ENCODE measurements around the gene MZT2B.
"Not testable (repeated sequence)": the region's sequence is repeated elsewhere in the genome, so short reads cannot be mapped to it uniquely, and the experiment has no call there.

The MZT2B gene

DNA sequence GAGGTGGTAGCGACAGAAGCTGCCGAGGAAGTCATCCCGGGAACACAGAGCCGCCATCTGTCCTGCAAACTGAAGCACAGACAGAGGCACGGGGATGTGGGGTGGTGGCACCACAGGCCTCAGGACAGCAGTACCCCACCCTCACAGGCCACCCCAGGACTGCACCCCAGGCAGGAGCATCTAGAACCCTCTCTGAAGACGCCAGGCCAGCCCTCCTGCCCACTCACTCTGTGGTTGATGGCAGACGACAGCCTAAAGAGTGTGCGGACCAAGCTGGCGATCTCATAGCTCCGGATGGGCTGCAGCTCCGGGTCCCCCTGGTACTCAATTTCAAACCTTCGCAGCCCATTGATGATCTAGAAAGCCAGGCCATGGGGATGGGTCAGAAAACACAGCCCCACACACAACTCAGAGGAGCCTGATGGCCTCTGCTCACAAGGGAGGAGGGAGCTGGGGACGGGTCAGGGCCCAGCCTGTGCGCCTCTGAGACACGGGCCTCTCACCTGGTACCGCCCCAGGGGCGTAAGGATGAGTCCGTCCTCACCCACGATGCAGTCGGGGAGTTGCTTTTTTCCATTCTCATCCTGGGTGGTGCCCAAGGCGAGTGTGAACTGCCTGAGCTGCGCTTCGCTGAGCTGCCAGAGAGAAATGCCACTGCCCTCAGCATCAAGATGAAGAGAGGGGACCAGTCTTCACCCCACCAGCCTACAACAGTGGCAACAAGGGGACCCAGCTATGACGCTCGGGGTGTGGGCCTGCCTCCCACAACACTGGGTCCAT is 29.1 kb upstream of the MZT2B start:
- no peak for DNase-seq

- DNase-seq = not testable (repeated sequence)
Observed at GRCh38 chr2:130153721-130154422, 28.2 kb upstream of the MZT2B start.

DNA sequence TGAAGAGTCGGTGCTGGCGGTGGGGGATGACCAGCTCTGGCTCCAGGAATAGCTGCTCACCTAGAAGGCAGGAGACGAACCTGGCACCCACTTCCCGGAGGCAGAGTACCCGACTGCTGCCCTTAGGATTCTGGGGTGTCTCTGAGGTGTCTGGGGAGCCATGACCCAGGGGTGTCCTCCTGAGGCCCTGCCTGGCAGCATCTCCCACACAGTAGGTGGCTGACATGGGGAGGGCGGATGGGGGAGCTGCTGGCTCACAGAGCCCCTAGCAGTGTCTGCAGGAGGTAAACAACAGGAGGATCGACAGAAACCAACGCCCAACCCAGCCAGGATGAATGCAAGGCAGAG is 27.7 kb upstream of the MZT2B start:
- not testable (repeated sequence) for DNase-seq

DNA sequence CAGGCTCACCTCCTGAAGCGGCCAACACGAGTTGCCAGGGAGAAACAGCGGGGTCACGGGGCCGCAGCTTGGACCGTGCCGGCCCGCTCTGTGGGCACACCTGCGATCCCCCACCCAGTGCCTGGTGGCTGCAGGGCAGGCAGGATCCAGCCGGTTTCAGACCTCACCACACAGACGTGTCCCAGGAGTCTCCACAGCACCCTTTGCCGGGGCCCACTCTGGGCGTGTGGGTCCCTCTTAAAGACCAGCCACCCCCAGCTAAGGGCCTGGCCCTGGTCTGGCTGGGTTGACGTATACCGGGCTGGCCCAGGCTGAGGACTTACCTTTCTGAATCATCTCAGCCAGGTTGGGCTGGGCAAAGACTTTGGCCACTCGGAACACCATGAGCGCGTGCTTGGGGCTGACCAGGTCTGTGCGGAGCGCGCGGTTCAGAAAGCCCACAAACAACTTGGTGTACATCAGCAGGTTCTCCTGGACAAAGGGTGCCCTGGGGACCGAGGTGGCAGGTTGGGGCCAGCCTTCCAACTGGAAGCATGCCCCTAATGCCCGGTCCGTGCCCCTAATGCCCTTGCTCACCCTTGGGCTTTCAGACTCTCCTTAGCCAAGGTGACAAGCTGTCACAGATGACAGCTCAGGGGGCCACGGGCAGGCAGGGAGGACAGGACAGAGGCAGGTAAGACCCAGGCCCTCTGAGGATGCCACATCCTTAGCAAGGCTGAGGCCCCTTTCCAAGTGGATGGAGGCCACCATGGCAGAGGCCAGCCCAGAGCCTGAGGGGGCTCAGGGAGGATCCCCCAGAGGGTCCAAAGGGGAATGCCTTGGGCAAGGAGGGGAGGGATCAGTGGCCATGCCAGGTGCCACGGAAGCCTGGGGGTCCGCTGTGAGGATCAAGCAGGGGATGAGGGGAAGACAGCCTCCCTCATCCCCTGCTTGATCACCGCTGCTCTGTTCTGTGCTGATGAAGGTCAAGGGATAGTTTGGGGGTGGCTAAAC is 27.0 kb upstream of the MZT2B start:
- no peak for DNase-seq

DNA sequence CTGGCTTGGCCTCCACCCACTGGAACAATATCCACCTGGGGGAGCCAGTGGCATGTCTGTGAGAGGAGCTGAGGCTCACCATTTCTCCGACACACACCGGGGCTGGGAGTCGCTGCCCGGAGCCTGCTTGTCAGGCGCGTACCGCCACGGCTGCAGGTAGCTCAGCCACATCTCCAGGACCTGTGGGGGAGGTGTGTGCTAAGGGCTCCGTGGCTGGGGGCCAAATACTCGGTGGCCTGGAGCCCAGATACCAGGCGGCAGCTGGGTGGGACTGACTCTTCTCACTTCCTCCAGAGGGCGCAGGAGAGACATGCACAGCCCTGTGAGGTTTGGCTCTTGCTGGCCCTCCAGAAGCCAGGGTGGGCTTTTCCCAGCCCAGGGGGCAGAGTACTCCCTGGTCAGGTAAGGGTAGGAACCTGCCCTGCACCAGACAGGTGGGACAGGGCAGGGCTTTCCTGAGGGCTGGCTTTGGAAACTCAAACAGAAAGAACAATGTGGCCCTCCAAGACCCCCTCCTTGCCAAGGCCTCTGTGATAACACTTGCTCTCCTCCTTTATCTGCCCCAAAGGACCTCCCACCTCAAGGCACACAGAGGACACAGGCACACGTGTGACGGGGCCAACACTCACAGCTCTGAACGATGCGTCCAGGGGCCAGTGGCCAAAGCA is 26.0 kb upstream of the MZT2B start:
- peak; percentile 34 for DNase-seq

DNA sequence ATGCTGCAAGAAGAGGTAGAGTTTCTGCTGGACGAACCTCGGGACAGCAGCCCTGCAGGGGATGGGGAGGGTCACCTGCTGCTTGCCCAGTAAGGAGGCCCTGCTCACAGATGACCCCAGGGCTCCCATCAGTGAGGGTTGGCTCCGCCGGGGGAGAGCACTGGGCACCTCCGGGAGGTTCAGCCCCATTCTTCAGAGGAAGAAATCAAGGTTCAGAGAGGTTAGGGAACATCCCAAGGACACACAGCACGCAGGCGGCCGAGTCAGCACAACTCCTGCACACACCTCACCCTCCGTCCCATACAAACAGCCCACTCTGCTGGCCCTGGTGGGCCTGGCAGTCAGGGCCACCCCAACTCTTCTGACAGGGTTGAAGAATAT is 25.4 kb upstream of the MZT2B start:
- DNase-seq = no peak

GRCh38 chr2:130157354-130157753 is 24.7 kb upstream of the MZT2B start:
- DNase-seq = not testable (repeated sequence)

GRCh38 chr2:130157825-130158514 is 24.1 kb upstream of the MZT2B start:
- not testable (repeated sequence) for DNase-seq

DNA sequence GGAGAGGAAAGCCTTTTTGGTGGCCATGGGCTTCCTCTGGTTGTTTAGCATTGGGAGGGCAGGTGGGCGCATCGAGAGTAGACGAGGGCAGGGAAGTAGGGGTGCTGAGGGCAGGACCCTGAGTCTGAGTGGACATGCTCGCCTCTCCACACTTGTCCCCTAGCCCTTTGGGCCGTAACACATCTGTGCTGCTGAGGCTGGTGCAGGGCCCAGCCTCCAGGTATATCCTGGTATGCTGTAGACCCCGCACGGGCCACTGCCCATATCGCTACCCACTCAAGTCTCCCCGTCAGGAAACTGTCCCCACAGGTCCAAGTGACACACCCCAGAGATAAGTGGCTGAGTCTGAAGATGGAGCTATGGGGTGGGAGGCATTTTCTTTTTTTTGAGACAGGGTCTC is 23.4 kb upstream of the MZT2B start:
- no peak for DNase-seq

GRCh38 chr2:130159376-130159775 is 22.7 kb upstream of the MZT2B start:
- not testable (repeated sequence) for DNase-seq

DNA sequence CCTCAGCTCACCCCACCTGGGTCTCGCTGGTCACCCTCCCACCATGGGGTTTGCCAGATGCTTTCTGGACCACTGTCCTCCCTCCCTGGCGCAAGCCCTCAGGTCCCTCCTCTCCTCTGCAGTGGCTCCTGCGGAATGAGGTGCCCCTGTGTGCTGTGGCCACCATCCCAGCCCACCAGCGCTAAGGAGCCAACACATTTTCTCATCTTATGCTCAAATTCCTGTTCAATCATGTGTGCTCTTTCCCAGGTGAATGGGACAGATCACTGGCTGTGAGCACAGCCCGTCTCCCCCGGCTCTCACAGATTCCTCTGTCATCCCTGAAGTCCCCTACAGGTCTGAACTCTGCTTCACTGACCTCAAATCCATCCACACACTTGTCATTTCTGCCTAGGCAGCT is 21.9 kb upstream of the MZT2B start:
- DNase-seq = no peak

DNA sequence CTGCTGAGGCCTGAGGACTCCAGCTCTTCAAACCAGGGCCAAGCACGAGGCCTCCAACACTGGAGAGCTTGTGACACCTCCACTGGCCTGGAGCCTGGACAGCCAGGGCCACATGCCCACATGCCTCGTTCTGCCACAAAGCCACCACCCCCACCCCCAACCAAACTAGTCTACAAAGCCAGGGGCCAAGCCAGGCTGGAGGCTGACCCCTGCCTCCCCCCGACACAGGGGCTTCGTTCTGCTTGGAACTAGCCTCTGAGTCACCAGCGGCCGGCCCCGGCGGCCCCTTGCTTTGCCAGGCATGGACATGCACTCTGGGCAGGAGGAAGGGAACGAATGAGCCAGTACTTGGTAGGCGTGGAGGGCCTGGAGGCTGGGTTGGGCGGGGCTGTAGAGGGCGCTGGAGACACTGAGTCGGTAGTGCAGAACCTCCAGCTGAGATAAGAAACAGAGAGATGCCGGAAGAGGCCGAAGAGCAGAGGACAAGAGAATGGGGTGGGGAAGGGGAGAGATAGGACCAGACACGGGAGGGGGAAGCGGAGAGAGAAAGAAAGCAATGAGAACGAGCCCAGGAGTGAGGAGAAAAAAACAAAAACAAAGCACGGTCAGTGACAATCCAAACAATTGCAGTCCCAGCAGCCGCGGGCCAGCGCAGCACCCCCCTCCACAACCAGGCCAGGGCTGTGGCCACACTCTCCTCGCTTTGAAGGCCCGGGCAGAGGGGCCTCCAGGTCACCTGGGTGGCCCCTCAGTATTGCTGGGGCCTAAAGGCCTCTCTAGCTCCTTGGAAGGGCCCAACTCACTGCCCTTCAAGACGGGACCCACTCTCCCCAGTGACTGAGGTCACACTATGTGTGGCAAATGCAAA is 21.0 kb upstream of the MZT2B start:
- not testable (repeated sequence) for DNase-seq

DNA sequence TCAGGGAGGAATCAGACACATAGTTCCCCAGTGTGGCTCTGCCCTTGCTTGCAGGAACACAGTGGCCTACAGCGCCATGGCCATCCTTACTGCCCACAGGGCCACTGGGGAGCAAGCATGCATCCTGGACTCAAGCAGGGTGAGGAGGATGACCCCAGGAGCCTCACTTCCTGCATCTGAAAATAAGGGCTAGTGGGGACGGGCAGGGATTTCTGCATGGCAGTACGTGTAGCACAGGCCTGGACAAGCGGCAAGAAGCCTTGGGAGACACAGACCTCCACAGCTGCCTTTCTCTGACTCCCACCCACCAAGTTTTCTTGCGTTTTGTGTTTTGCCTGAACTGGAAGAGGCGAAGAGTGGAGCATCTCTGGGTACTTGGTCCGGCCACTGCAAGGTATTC is 19.6 kb upstream of the MZT2B start:
- not testable (repeated sequence) for DNase-seq

GRCh38 chr2:130162968-130163367 is 19.1 kb upstream of the MZT2B start:
- no peak for DNase-seq

DNA sequence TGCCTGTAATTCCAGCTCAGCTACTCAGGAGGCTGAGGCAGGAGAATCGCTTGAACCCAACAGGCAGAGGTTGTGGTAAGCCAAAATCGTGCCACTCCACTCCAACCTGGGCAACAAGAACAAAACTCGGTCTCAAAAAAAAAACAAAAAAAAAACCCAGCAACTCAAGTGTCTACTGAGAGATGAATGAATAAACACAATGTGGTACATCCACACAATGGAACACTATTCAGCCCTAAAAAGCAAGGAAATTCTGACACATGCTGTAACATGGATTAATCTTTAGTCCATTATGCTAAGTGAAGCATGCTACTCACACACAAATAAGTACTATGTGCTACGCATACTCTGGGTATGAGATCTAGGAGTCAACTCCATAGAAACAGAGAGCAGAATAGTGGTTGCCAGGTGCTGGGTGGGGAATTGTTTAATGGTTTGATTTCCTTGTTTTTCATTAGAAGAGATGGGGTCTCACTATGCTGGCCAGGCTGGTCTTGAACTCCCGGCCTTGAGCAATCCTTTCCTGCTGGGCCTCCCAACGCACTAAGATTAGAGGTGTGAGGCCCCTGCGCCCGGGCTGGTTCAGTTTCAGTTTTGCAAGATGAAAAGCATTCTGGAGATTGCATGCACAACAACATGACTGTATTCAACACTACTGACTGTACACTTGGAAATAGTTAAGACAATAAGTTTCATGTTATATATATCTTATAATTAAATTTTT is 16.6 kb upstream of the MZT2B start:
- DNase-seq = no peak

DNA sequence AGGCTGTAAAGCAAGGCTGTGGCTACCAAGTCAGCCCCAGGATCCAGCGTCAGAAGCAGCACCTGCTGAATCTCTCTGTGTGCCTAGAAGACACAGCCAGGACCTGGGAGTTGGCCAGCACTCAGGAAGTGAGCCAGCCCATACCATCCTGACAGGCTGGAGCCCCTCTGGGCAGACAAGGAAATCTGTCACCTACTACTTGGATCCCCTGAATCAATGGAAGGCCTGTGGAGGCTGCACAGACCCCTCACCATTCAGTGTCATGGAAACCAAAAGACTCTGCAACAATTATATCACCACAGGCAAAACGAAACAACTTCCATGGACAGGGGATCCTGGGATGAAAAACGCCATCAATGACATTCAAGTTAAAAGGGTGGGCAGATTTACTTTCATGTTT is 15.5 kb upstream of the MZT2B start:
- not testable (repeated sequence) for DNase-seq

- not testable (repeated sequence) for DNase-seq
Observed at GRCh38 chr2:130169163-130169562, 12.9 kb upstream of the MZT2B start.

- DNase-seq = no peak
Observed at GRCh38 chr2:130169896-130170295, 12.2 kb upstream of the MZT2B start.

DNA sequence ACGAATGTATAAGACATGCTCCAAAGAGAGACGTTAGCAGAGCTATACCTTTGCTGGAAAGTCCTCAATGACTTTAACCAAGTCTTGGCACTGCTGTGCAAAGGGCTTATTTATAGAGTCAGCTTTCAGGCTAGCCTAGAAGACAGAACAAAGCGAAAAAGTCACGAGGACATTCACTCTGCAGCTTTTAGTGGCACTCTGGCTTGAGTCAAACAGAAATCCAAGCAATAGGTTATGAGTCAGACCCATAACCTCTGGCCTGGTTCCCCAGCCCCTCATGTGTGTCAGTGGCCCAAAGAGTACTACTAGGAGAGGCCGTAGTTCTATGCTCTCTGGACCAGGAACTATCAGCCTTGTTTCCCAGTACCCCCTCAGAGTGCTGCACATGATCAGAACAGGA is 7.2 kb upstream of the MZT2B start:
- DNase-seq = not testable (repeated sequence)

Data from DMS 273 treated with DMSO at 0.1 percent for 48 hours (cell line).